ENCODE results near the gene TRIP11.

TRIP11 gene

GRCh38 chr14:92010644-92011043 lies 29.2 kb downstream of the TRIP11 start:
- Histone ChIP-seq H3K9me3 (ENCODE audit: low read length) (no peaks in the 10 kb centered on the region), H3K79me2 (ENCODE audit: insufficient read depth, low read length) (no peaks in the 10 kb centered on the region), H3K27me3 (ENCODE audit: insufficient read depth, low read length) (no peaks in the 10 kb centered on the region), H2AFZ (ENCODE audit: low read length) (no peak overlapping the region), H3K9me2 (ENCODE audit: low read depth, low read length) (no peaks in the 10 kb centered on the region), H4K20me1 (ENCODE audit: insufficient read depth, low read length) (no peaks in the 10 kb centered on the region), H3K4me2 (ENCODE audit: low read length) (no peak overlapping the region), H3K36me3 (ENCODE audit: insufficient read depth, low read length) (peaks cover 57% of the 10 kb centered on the region), H3K9ac (ENCODE audit: low read length) (no peak overlapping the region), H3F3A (ENCODE audit: insufficient read depth, low read length) (no peaks in the 10 kb centered on the region), H3K27ac (ENCODE audit: low read depth, low read length, poor library complexity, severe bottlenecking) (no peak overlapping the region), H3K4me3 (ENCODE audit: low read depth, low read length, poor library complexity, severe bottlenecking) (no peak overlapping the region), H3K4me1 (ENCODE audit: insufficient read depth, low read length, severe bottlenecking) (no peaks in the 10 kb centered on the region)
- TF ChIP-seq EZH2 (IDR thresholded peaks at IDR 0.05; ENCODE audit: borderline replicate concordance, low read length) = no peak
- TF ChIP-seq CTCF (IDR thresholded peaks at IDR 0.05; ENCODE audit: low read length) = no peak

- Histone ChIP-seq H3K4me2 (ENCODE audit: low read length) (no peak overlapping the region), H3K9me3 (ENCODE audit: low read length) (no peaks in the 10 kb centered on the region), H3F3A (ENCODE audit: insufficient read depth, low read length) (no peaks in the 10 kb centered on the region), H3K36me3 (ENCODE audit: insufficient read depth, low read length) (peaks cover 59% of the 10 kb centered on the region), H3K9me2 (ENCODE audit: low read depth, low read length) (no peaks in the 10 kb centered on the region), H3K27me3 (ENCODE audit: insufficient read depth, low read length) (no peaks in the 10 kb centered on the region), H2AFZ (ENCODE audit: low read length) (no peak overlapping the region), H3K4me3 (ENCODE audit: low read depth, low read length, poor library complexity, severe bottlenecking) (no peak overlapping the region), H3K9ac (ENCODE audit: low read length) (no peak overlapping the region), H3K27ac (ENCODE audit: low read depth, low read length, poor library complexity, severe bottlenecking) (no peak overlapping the region), H4K20me1 (ENCODE audit: insufficient read depth, low read length) (no peaks in the 10 kb centered on the region), H3K79me2 (ENCODE audit: insufficient read depth, low read length) (no peaks in the 10 kb centered on the region), H3K4me1 (ENCODE audit: insufficient read depth, low read length, severe bottlenecking) (no peaks in the 10 kb centered on the region)
- TF ChIP-seq EZH2 (IDR thresholded peaks at IDR 0.05; ENCODE audit: borderline replicate concordance, low read length) = no peak
- no peak for TF ChIP-seq CTCF (IDR thresholded peaks at IDR 0.05; ENCODE audit: low read length)
These were observed 30.3 kb downstream of the TRIP11 start for GRCh38 chr14:92009604-92010003.

- no peak for TF ChIP-seq CTCF (IDR thresholded peaks at IDR 0.05; ENCODE audit: low read length)
- TF ChIP-seq EZH2 (IDR thresholded peaks at IDR 0.05; ENCODE audit: borderline replicate concordance, low read length) = no peak
These were observed 34.8 kb downstream of the TRIP11 start for GRCh38 chr14:92005019-92005418.

More at GRCh38 chr14:92005019-92005418, 34.8 kb downstream of the TRIP11 start:
- Histone ChIP-seq H3K9me3 (ENCODE audit: low read length) (no peaks in the 10 kb centered on the region), H3K27ac (ENCODE audit: low read depth, low read length, poor library complexity, severe bottlenecking) (no peak overlapping the region), H3K9ac (ENCODE audit: low read length) (no peak overlapping the region), H3K4me3 (ENCODE audit: low read depth, low read length, poor library complexity, severe bottlenecking) (no peak overlapping the region), H3F3A (ENCODE audit: insufficient read depth, low read length) (no peaks in the 10 kb centered on the region), H3K4me1 (ENCODE audit: insufficient read depth, low read length, severe bottlenecking) (no peaks in the 10 kb centered on the region), H3K9me2 (ENCODE audit: low read depth, low read length) (no peaks in the 10 kb centered on the region), H3K4me2 (ENCODE audit: low read length) (no peak overlapping the region), H4K20me1 (ENCODE audit: insufficient read depth, low read length) (no peaks in the 10 kb centered on the region), H3K36me3 (ENCODE audit: insufficient read depth, low read length) (peaks cover 43% of the 10 kb centered on the region), H3K27me3 (ENCODE audit: insufficient read depth, low read length) (no peaks in the 10 kb centered on the region), H3K79me2 (ENCODE audit: insufficient read depth, low read length) (no peaks in the 10 kb centered on the region), H2AFZ (ENCODE audit: low read length) (no peak overlapping the region)
